Stomach (tissue), 4 donors: Measurements from ENCODE around the gene KCNC3.

Experiments
- POLR2A ChIP-seq, 4 donors: fragments of 450-650 bp; IDR thresholded peaks; one replicate each; pipeline ENCODE4 v1.6.1; 2016; ENCODE audit warnings: antibody characterized with exemption in 4 of 4, control low read depth in 2 of 4, mild to moderate bottlenecking in 1 of 4, moderate library complexity in 1 of 4
- TF ChIP-seq, protein P1 (sequence below), 7 experiments: fragments of 450-650 bp in 4 of 7; fragments of 200-600 bp in 3 of 7; sonication (generic) in 3 of 7; IDR thresholded peaks; one replicate each; pipeline ENCODE4 v1.5.1; 2016 to 2019; ENCODE audit warnings: antibody characterized with exemption in 7 of 7, control low read depth in 2 of 7, mild to moderate bottlenecking in 1 of 7

DNA sequence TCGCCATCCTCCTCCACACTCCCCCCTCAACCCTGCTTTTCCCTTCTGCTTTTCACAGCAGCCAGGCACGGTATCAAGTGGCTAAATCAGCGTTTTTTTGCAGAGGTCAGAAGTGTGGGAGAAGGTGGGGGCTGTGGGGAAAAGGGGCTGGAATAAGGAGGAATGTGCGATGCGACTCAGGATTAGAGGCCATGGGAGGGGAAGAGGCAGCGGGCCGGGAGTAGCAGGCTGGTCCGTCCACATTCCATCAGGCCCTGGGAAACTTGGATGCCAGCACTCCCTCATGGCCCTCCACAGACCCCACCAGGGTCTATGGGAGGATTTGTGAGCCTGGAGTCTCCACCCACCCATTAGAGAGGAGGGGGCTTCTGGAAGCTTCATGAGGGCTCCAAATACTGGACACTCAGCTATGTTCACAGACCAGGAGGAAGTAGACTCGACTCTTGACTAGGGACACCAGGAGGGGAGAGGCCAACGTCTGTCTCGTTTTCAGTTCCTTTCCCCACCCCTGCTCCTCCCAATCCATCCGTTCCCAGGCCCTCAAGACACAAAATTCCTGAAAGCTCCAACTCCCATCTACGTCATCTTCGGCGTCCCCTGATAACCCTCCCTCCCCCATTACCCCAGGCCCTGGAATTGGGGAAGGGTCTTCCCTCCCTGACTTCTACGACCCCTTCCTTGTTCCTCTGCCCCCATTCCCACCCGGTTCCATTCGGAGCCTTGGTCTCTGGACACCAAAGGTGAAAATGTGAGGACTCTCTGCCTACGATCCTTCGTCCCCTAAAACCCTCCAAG, 3.3 kb upstream of the KCNC3 start:
- TF ChIP-seq, protein P1, sequence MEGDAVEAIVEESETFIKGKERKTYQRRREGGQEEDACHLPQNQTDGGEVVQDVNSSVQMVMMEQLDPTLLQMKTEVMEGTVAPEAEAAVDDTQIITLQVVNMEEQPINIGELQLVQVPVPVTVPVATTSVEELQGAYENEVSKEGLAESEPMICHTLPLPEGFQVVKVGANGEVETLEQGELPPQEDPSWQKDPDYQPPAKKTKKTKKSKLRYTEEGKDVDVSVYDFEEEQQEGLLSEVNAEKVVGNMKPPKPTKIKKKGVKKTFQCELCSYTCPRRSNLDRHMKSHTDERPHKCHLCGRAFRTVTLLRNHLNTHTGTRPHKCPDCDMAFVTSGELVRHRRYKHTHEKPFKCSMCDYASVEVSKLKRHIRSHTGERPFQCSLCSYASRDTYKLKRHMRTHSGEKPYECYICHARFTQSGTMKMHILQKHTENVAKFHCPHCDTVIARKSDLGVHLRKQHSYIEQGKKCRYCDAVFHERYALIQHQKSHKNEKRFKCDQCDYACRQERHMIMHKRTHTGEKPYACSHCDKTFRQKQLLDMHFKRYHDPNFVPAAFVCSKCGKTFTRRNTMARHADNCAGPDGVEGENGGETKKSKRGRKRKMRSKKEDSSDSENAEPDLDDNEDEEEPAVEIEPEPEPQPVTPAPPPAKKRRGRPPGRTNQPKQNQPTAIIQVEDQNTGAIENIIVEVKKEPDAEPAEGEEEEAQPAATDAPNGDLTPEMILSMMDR (IDR thresholded peaks at IDR 0.05) = no peak
- TF ChIP-seq POLR2A (IDR thresholded peaks at IDR 0.05) = no peak
